Measurements from ENCODE around the gene CPSF4L. TPM values are rescaled to one million over a fixed set of nuclear protein-coding genes. Genes with fewer than 3 reads are reported as not detected.

CPSF4L gene
- polyA plus RNA-seq, 1 of the 3 experiments (the other 2 are of a cell fraction), result 0.10 TPM

GRCh38 chr17:73290399-73291259 lies 28.9 kb upstream of the CPSF4L start:
- CTCF ChIA-PET, result interaction anchor here (0.7 to 2.8 kb wide), 6 partner anchors 9 to 79 kb away, joined by 3 to 16 read pairs (median 6); no protein-coding TSS in a partner anchor
- Histone ChIP-seq H3K27ac (ENCODE audit: low read depth in 2 of 2, low read length in 1 of 2) (peak overlapping the region in 1 of 2 experiments; percentile 88; a peak in 2 of 4 replicates), H3K4me3 (ENCODE audit: low read depth in 2 of 2, low read length in 1 of 2) (no peak overlapping the region), H3K9me2 (no peaks in the 10 kb centered on the region), H3K9me3 (no peaks in the 10 kb centered on the region), H3K9ac (peak overlapping the region; percentile 61; the same call in 1 of the 2 replicates), H3K27me3 (ENCODE audit: insufficient read depth) (no peaks in the 10 kb centered on the region), H3K79me2 (ENCODE audit: insufficient read depth) (peaks cover 99% of the 10 kb centered on the region), H2AFZ (ENCODE audit: low read depth) (no peak overlapping the region), H3K4me1 (ENCODE audit: control insufficient read depth in 1 of 2, insufficient read depth in 2 of 2, low read depth in 1 of 2, low read length in 1 of 2) (peaks cover 34 to 40% of the 10 kb centered on the region in 2 experiments; a peak in 3 of 4 replicates), H3K36me3 (replicated peaks in 1 of 2; ENCODE audit: control insufficient read depth in 1 of 2, insufficient read depth in 2 of 2, low read length in 1 of 2) (peaks cover 0 to 8% of the 10 kb centered on the region in 2 experiments), H4K20me1 (ENCODE audit: insufficient read depth) (peaks cover 68% of the 10 kb centered on the region), H3F3A (replicated peaks; ENCODE audit: insufficient read depth) (peaks cover 32% of the 10 kb centered on the region), H3K4me2 (peak overlapping the region; percentile 71)
- WGBS (ENCODE audit: low lambda C conversion rate), result 90% methylated on average over 16 of the region's 16 CpGs
- no peak for DNase-seq
- TF ChIP-seq IRF3 (IDR thresholded peaks at IDR 0.05; ENCODE audit: low read depth, low read length), result no peak
- no peak for TF ChIP-seq FOXJ3 (CRISPR knock-in tag; IDR thresholded peaks at IDR 0.05)
- no peak for TF ChIP-seq PBX3 (IDR thresholded peaks at IDR 0.05)
- TF ChIP-seq RXRA (IDR thresholded peaks at IDR 0.05; ENCODE audit: borderline replicate concordance, low read depth), result no peak
- TF ChIP-seq ELF1 (IDR thresholded peaks at IDR 0.05), result no peak
- no peak for TF ChIP-seq FOXM1 (IDR thresholded peaks at IDR 0.05; ENCODE audit: low read depth)
- no peak for TF ChIP-seq RFX5 (IDR thresholded peaks at IDR 0.05; ENCODE audit: low read length)
- TF ChIP-seq NFIC (IDR thresholded peaks at IDR 0.05; ENCODE audit: borderline replicate concordance), result no peak
- TF ChIP-seq CHD2 (IDR thresholded peaks at IDR 0.05; ENCODE audit: low read length, partially characterized antibody), result no peak
- no peak for TF ChIP-seq MXI1 (IDR thresholded peaks at IDR 0.05; ENCODE audit: low read depth, low read length)
- TF ChIP-seq TAF1 (IDR thresholded peaks at IDR 0.05; ENCODE audit: borderline replicate concordance, low read depth, low read length), result no peak
- no peak for TF ChIP-seq JUND (IDR thresholded peaks at IDR 0.05)
- TF ChIP-seq CTCF (IDR thresholded peaks at IDR 0.05), result no peak
- TF ChIP-seq GABPA (IDR thresholded peaks at IDR 0.05; ENCODE audit: low read depth), result no peak
- TF ChIP-seq MEF2A (IDR thresholded peaks at IDR 0.05; ENCODE audit: borderline replicate concordance, low read depth), result no peak
- no peak for TF ChIP-seq ZBTB33 (IDR thresholded peaks at IDR 0.05; ENCODE audit: borderline replicate concordance, low read depth)
- no peak for TF ChIP-seq SIN3A (IDR thresholded peaks at IDR 0.05; ENCODE audit: borderline replicate concordance, low read depth, low read length)
- TF ChIP-seq YY1 (IDR thresholded peaks at IDR 0.05; ENCODE audit: low read depth), result no peak
- POLR2A ChIA-PET, result interaction anchor here (0.9 kb wide), 1 partner anchor 9 kb away, joined by 3 read pairs; no protein-coding TSS in a partner anchor
